ENCODE measurements around the gene RIN1.

RIN1 gene

DNA sequence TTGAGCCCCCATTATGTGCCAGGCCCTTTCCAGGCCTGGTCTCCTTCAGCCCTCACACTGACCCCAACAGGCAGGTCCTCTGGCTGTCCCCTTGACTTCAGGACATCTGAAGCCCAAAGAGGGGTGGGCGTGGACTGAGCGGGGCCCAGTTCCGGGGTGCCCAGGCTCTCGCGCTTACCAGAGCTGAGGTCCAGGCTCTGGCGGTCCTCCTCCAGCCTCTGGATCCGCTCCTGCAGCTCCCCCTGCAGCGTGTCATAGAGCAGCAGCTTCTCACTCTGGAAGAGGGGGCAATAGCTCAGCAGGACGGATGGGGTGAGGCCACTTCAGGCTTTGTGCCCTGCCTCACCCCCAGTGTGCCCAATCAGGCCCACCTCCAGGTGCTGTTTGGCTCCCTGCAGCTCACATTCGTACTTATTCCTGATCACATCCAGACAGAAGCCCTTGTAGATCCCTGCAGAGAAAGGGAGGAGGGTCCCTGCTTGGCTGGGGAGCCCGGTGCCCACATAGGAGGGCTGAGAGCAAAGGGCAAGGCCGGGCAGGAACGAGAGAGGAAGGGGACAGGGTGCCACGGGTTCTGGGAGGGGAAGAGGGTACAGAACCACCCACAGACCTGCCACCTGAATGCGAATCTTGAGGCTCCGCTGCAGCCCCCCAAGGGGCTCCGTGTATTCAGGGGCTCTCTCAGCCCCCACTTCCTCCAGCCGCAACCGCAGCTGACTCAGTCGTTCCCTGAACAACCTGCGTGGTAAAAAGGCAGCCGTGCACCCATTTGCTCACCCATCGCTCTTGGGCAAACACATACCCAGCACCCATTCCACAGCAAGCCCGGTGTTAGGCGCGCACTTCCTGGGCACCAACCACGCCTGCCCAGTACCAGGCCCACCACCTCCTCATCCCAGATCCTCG is 4.6 kb upstream of the RIN1 start:
- CTCF ChIA-PET, result no interaction called here
- TF ChIP-seq TARDBP (IDR thresholded peaks at IDR 0.05) (no peak), ARNT (IDR thresholded peaks at IDR 0.05) (no peak), BHLHE40 (IDR thresholded peaks at IDR 0.05; ENCODE audit: borderline replicate concordance) (no peak), FOXA1 (IDR thresholded peaks at IDR 0.05) (no peak), SUZ12 (IDR thresholded peaks at IDR 0.05) (no peak), FOXM1 (IDR thresholded peaks at IDR 0.05; ENCODE audit: borderline replicate concordance) (no peak), NFRKB (IDR thresholded peaks at IDR 0.05) (no peak), HDGF (IDR thresholded peaks at IDR 0.05; ENCODE audit: borderline replicate concordance) (no peak)
- POLR2A ChIA-PET, result no interaction called here
- no peak for DNase-seq (ENCODE audit: extremely low spot score)

DNA sequence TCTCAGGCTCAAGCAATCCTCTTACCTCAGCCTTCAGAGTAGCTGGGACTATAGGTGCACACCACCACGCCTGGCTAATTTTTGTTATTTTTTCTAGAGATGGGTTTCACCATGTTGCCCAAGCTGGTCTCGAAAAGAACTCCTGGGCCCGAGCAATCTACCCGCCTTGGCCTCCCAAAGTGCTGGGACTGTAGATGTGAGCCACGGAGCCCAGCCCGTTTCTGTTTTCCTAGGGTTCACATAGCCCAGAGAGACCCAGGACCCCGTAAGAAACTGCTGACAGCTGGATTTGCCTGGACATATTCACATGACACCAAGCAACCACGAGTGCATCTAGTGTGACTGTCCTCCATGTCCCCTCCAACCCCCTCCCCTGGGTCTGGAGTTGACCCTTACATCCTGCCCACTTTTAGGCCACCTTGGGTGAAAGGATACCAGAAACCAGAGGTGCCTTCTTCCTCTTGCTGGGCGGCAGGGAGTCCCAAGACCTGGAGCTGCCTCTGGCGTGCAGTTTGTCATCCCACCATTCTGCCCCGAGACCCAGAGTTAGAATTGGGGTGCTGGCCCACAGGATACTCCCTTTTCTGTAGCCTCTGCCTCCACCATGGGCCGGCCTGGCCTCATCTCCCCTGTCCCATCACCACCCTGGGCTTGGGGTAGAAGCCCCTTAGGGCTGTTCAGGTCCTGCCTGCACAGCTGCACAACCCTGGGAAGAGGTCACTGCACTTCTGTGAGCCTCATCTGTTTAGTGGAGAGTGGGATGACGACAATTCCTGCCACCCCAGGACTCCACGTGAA is 3.7 kb upstream of the RIN1 start:
- no peak for DNase-seq (ENCODE audit: extremely low spot score)
- ChIA-PET POLR2A (no interaction called here), CTCF (interaction anchor here (1.2 kb wide), 1 partner anchor 28 kb away, joined by 3 read pairs; no protein-coding TSS in a partner anchor)
- no peak for TF ChIP-seq L3MBTL2 (conservative IDR thresholded peaks at IDR 0.05)
- no peak for TF ChIP-seq LEF1 (IDR thresholded peaks at IDR 0.05; ENCODE audit: borderline replicate concordance)
- no peak for TF ChIP-seq FOXA1 (IDR thresholded peaks at IDR 0.05)
- no peak for TF ChIP-seq FOXM1 (IDR thresholded peaks at IDR 0.05; ENCODE audit: borderline replicate concordance)
- no peak for TF ChIP-seq ZNF384 (IDR thresholded peaks at IDR 0.05)
- no peak for TF ChIP-seq NFRKB (IDR thresholded peaks at IDR 0.05)
- no peak for TF ChIP-seq ELF4 (IDR thresholded peaks at IDR 0.05)
- no peak for TF ChIP-seq SP1 (IDR thresholded peaks at IDR 0.05)
- TF ChIP-seq BHLHE40 (IDR thresholded peaks at IDR 0.05; ENCODE audit: borderline replicate concordance), result no peak
- TF ChIP-seq SUZ12 (IDR thresholded peaks at IDR 0.05), result no peak
- no peak for TF ChIP-seq CTBP1 (IDR thresholded peaks at IDR 0.05; ENCODE audit: borderline replicate concordance)
- TF ChIP-seq TARDBP (IDR thresholded peaks at IDR 0.05), result no peak
- TF ChIP-seq, protein P1, sequence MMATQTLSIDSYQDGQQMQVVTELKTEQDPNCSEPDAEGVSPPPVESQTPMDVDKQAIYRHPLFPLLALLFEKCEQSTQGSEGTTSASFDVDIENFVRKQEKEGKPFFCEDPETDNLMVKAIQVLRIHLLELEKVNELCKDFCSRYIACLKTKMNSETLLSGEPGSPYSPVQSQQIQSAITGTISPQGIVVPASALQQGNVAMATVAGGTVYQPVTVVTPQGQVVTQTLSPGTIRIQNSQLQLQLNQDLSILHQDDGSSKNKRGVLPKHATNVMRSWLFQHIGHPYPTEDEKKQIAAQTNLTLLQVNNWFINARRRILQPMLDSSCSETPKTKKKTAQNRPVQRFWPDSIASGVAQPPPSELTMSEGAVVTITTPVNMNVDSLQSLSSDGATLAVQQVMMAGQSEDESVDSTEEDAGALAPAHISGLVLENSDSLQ (IDR thresholded peaks at IDR 0.05), result no peak

DNA sequence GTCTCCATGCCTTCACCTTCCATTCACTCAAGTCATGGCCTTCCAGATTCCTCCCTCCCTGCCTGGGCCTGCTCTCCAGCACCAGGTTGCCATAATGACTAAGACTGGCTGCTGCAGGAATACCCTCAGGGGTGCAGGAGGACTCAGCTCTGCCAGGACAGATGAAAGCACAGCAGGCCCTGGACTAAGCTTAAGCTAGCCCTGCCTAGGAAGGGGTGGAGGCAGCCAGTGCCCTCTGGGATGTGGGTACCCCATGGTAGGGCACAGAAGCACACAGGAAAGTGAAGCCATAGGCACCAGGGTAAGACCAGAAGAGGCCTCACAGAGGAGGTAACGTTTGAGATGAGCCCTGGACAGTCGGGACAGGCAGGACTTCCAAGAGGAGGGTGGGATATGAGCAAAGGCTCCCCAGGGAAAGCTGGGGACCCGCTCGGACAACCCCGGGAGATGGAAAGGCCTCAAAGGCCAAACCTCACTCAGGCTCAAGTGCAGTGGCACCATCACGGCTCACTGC is 3.0 kb upstream of the RIN1 start:
- no peak for DNase-seq (ENCODE audit: extremely low spot score)
- no peak for TF ChIP-seq ARNT (IDR thresholded peaks at IDR 0.05)
- TF ChIP-seq ZNF384 (IDR thresholded peaks at IDR 0.05), result no peak
- no peak for TF ChIP-seq L3MBTL2 (conservative IDR thresholded peaks at IDR 0.05)
- TF ChIP-seq CTBP1 (IDR thresholded peaks at IDR 0.05; ENCODE audit: borderline replicate concordance), result no peak
- no peak for TF ChIP-seq HDGF (IDR thresholded peaks at IDR 0.05; ENCODE audit: borderline replicate concordance)
- no peak for TF ChIP-seq FOXA1 (IDR thresholded peaks at IDR 0.05)
- no peak for TF ChIP-seq FOXK2 (IDR thresholded peaks at IDR 0.05)
- ChIA-PET CTCF (interaction anchor here (1.2 kb wide), 1 partner anchor 28 kb away, joined by 3 read pairs; no protein-coding TSS in a partner anchor), POLR2A (no interaction called here)

DNA sequence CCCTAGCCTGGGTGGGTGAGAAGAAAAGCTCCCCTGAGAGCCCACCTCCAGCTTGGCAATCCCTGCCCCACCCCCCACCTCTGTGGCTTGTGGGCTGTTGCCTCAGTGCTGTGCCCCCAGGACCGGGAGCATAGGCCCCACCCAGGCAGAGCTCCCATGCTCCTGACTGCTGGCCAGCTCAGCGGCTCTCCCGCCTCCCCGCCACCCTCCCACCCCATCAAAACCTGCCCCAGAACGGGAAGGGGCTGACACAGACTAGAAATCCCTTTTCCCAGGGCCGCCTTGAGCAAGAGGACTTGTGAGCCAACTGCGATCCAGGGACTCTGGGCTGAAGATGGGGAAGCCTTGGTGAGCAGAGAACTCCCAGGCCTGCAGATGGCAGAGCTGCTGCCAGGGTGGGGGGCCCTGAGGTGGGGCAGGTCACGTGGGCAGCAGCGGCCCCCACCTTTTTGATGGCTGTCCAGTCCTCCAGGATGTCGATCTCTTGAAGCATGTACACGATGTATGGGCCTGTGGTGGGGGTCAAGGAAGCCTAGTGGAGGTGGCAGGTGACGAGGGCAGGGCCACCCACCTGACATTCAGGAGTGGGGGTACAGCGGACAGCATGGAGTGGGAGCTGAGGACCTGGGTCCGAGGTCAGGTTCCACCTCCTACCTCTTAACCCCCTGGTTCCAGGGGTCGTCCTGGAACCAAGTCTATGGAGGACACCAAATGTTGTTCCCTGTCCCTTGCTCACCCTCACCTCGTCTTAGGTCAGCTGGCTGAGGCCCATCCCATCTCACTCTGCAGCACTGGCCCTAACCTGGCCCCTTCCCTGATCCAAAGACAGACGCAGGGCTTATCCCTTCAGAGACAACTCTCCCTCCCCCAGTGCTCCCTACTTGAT is 2.3 kb upstream of the RIN1 start:
- DNase-seq (ENCODE audit: extremely low spot score), result no peak
- TF ChIP-seq L3MBTL2 (conservative IDR thresholded peaks at IDR 0.05) (no peak), BHLHE40 (IDR thresholded peaks at IDR 0.05; ENCODE audit: borderline replicate concordance) (no peak), SP1 (IDR thresholded peaks at IDR 0.05) (no peak), FOXA1 (IDR thresholded peaks at IDR 0.05) (no peak), FOXM1 (IDR thresholded peaks at IDR 0.05; ENCODE audit: borderline replicate concordance) (no peak), LEF1 (IDR thresholded peaks at IDR 0.05; ENCODE audit: borderline replicate concordance) (no peak), CTBP1 (IDR thresholded peaks at IDR 0.05; ENCODE audit: borderline replicate concordance) (no peak), HDGF (IDR thresholded peaks at IDR 0.05; ENCODE audit: borderline replicate concordance) (no peak), TARDBP (IDR thresholded peaks at IDR 0.05) (no peak), NFRKB (IDR thresholded peaks at IDR 0.05) (no peak), ARNT (IDR thresholded peaks at IDR 0.05) (no peak), ZNF384 (IDR thresholded peaks at IDR 0.05) (no peak), FOXK2 (IDR thresholded peaks at IDR 0.05) (no peak), ELF4 (IDR thresholded peaks at IDR 0.05) (no peak), SUZ12 (IDR thresholded peaks at IDR 0.05) (no peak)
- TF ChIP-seq, protein P1 (IDR thresholded peaks at IDR 0.05), result no peak
- ChIA-PET POLR2A (interaction anchor here (1.0 kb wide), 1 partner anchor 9 kb away, joined by 3 read pairs; the partner anchor contains the start of gene B4GAT1), CTCF (interaction anchor here (1.2 to 1.3 kb wide), 2 partner anchors 27 kb away, joined by 3 to 5 read pairs; no protein-coding TSS in a partner anchor)
